NT2/D1 (cell line): ENCODE data around the gene ATR.

ENCODE experiments used
- SUZ12 ChIP-seq: IDR thresholded peaks from 2 replicates; pipeline ENCODE4 v1.6.1; 2011; ENCODE audit not compliant: insufficient read length, insufficient read depth; ENCODE audit errors: extremely low read depth
- YY1 ChIP-seq: IDR thresholded peaks from 2 replicates; pipeline ENCODE4 v1.6.1; 2011; ENCODE audit not compliant: insufficient read length, insufficient read depth
- ZNF274 ChIP-seq: IDR thresholded peaks from 2 replicates; pipeline ENCODE4 v1.6.1; 2011; ENCODE audit warnings: mild to moderate bottlenecking, low read depth, low read length

DNA sequence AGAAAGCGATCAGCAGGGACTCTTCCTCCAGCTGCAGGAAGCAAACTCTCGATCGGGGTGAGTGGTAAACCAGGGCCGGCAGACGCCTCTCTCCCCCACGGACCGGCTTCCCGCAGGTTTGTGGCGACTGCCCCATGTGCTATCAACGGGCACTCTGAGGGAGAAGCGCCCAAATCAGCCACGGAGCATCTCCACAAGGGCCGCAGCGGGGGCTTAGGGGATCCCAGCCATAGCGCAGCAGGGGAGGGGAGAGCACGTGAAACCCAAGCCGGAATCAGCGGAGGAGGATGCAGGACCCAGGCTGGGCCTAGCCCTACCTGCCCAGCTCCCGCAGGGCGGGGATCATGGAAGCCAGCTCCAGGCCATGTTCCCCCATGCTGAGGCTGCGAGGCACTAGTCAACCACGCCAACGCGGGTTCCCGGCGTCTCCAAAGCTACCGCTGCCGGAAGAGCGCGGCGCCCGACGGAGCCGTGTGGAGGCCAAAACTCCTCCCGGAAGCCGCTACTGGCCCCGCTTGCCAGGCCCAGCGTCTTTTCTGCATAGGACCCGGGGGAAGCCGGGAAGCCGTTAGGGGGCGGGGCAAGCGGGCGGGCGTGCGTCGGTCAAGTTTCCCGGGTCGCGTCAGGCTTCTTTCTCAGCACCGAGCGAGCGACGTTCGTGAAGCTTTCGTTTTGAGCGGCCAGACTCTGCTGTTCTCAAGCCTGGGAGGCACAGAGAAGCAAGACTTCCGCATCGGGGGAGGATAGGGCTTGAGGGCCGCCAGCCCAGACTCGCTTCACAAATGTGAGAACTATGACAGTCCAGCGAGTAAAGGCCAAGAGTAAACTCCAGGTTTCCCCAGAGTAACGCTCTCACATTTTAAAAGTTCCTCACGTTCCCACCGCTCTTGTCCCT is at the start of gene ATR:
- no peak for TF ChIP-seq YY1
- no peak for TF ChIP-seq ZNF274
- TF ChIP-seq SUZ12 = no peak
